Kidney epithelial cell (primary cell): ENCODE results near the gene ZNF222. TPM values are rescaled to one million over a fixed set of nuclear protein-coding genes. Genes with fewer than 3 reads are reported as not detected.

Experiments
- DNase-seq: peaks from one replicate; pipeline ENCODE4 v3.0.0-alpha.2; 2010; ENCODE audit warnings: low read depth
- H3K27me3 ChIP-seq: 2 replicates; pipeline ENCODE4 v1.6.0; 2011; ENCODE audit warnings: low read length; ENCODE audit not compliant: control insufficient read depth, insufficient read depth
- H3K36me3 ChIP-seq: 2 replicates; pipeline ENCODE4 v1.5.1; 2011; ENCODE audit warnings: low read length; ENCODE audit not compliant: control insufficient read depth, insufficient read depth
- H3K4me3 ChIP-seq: 2 replicates; pipeline ENCODE4 v1.5.1; 2011; ENCODE audit warnings: low read depth, mild to moderate bottlenecking, control low read depth, low read length
- CTCF ChIP-seq: IDR thresholded peaks from 2 replicates; pipeline ENCODE4 v1.5.1; 2011; ENCODE audit warnings: mild to moderate bottlenecking, moderate library complexity, low read length, control low read depth, inconsistent platforms; ENCODE audit not compliant: insufficient read depth, poor library complexity, severe bottlenecking
- total RNA-seq: library from RNA; depleted of rRNA; stranded (reverse); fragments of >200 nt; gene quantifications from 2 replicates; pipeline ENCODE4 v1.2.3, GENCODE V29; 2015

The ZNF222 gene
- total RNA-seq, 1 donor from 2014 or later = 3.3 TPM

- no peak for DNase-seq
- Histone ChIP-seq H3K36me3 (no peaks in the 10 kb centered on the region), H3K27me3 (no peaks in the 10 kb centered on the region), H3K4me3 (no peak overlapping the region)
- no peak for TF ChIP-seq CTCF
These were observed 27.4 kb upstream of the ZNF222 start for GRCh38 chr19:43997631-43998290.

GRCh38 chr19:44002212-44002565 lies 23.0 kb upstream of the ZNF222 start:
- H3K27me3 ChIP-seq = no peaks in the 10 kb centered on the region

GRCh38 chr19:44002566-44003460 lies 22.4 kb upstream of the ZNF222 start, which contains the start of gene ZNF230:
Gene ZNF230 (plus strand): TSS chr19:44002957. CDS start chr19:44007079, 4,122 bp downstream.
- H3K36me3 ChIP-seq = no peaks in the 10 kb centered on the region
- peak within 1 kb of the TSS; percentile 95 for H3K4me3 ChIP-seq
- TF ChIP-seq CTCF = no peak
- no peaks in the 10 kb centered on the region for H3K27me3 ChIP-seq
- DNase-seq = peak; percentile 88

More at GRCh38 chr19:44002212-44002565, 23.0 kb upstream of the ZNF222 start:
- Histone ChIP-seq H3K4me3 (peak overlapping the region; percentile 95), H3K36me3 (no peaks in the 10 kb centered on the region)
- no peak for DNase-seq
- no peak for TF ChIP-seq CTCF

GRCh38 chr19:44003461-44004009 lies 21.6 kb upstream of the ZNF222 start:
- Histone ChIP-seq H3K36me3 (no peaks in the 10 kb centered on the region), H3K27me3 (no peaks in the 10 kb centered on the region), H3K4me3 (peak overlapping the region; percentile 95)
- TF ChIP-seq CTCF = no peak
- no peak for DNase-seq

GRCh38 chr19:44005973-44006372 lies 19.2 kb upstream of the ZNF222 start:
- DNase-seq = no peak
- no peaks in the 10 kb centered on the region for H3K27me3 ChIP-seq
- no peak overlapping the region for H3K4me3 ChIP-seq
- peaks cover 7% of the 10 kb centered on the region for H3K36me3 ChIP-seq
- no peak for TF ChIP-seq CTCF
